GM12801 (cell line): ENCODE results near the gene DESI1.

ENCODE experiments used
- CTCF ChIP-seq: IDR thresholded peaks from one replicate; pipeline ENCODE4 v1.5.1; 2011; ENCODE audit warnings: control low read depth; ENCODE audit not compliant: insufficient read length; ENCODE audit errors: extremely low read depth

DESI1 gene

GRCh38 chr22:41659941-41660340, 39.1 kb upstream of the DESI1 start:
- TF ChIP-seq CTCF: no peak

GRCh38 chr22:41658869-41659268, 38.0 kb upstream of the DESI1 start:
- no peak for TF ChIP-seq CTCF

GRCh38 chr22:41657709-41658108, 36.9 kb upstream of the DESI1 start:
- TF ChIP-seq CTCF: no peak

GRCh38 chr22:41656556-41656955, 35.7 kb upstream of the DESI1 start:
- TF ChIP-seq CTCF: no peak

GRCh38 chr22:41654322-41654721, 33.5 kb upstream of the DESI1 start:
- TF ChIP-seq CTCF: no peak

GRCh38 chr22:41650821-41651220, 30.0 kb upstream of the DESI1 start:
- TF ChIP-seq CTCF: no peak

GRCh38 chr22:41650229-41650628, 29.4 kb upstream of the DESI1 start:
- no peak for TF ChIP-seq CTCF

- no peak for TF ChIP-seq CTCF
Measured at GRCh38 chr22:41648432-41648831, 27.6 kb upstream of the DESI1 start.
